ENCODE data around the gene GTPBP6.

The GTPBP6 gene, protein sequence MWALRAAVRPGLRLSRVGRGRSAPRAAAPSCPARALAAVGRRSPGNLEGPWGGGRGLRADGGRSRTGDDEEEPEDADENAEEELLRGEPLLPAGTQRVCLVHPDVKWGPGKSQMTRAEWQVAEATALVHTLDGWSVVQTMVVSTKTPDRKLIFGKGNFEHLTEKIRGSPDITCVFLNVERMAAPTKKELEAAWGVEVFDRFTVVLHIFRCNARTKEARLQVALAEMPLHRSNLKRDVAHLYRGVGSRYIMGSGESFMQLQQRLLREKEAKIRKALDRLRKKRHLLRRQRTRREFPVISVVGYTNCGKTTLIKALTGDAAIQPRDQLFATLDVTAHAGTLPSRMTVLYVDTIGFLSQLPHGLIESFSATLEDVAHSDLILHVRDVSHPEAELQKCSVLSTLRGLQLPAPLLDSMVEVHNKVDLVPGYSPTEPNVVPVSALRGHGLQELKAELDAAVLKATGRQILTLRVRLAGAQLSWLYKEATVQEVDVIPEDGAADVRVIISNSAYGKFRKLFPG

DNA sequence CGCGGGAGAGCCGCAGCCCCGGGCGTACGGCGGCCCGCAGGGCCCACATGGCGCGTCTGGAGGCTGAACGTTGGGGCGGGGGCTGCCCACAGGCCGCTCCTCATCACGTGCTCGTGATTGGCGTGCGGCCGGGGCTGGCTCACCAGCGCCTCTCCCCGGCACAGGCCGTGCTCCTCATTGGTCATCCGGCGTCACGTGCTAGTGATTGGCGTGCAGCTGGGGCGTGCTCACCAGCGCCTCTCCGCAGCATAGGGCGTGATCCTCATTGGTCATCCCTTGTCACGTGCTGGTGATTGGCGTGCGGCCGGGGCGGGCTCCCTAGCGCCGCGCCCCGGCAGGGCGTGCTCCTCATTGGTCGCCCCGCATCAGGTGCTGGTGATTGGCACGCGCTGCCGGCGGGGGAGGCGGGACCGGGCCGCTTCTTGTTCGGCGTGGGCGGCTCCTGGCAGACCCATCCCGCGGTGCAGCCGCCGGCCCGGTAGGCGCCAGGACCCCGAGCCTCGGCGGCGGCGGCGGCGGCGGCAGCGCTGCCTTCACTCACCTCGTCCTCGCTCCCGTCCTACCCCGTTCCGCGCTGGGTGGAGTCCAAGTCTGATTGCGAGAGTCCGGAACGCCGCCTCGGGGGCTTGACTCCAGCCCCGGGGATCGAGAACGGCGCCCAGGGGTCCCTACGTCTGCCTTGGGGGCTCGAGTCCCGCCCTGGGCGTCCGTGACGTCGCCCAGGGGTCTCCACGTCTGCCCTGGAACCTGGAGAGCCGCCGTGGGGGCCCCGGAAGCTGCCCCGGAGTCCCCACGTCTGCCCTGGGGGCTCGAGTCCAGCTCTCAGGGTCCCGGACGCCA, at the start of gene GTPBP6:
TSS of gene GTPBP6 (minus strand) at position 58 of the 840 bp plus-strand sequence. CDS start at position 49, 9 bp downstream.
- peak; percentile 96 for DNase-seq (ENCODE audit: low read depth, low spot score)

DNA sequence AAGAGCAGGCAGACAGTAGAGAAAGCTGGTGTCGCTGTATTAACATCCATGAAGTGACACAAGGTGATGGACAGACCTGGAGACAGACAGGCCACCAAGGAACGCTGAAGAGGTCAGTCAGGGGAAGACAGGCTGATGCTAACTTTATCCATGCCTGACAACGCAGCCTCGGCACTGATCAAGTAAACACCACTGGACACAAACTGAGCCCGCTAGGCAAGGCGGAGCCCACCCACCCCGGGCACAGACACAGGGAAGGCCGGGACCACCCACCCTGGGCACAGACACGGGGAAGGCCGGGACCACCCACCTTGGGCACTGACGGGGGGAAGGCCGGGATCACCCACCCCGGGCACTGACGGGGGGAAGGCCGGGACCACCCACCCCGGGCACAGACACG, 49.3 kb upstream of the GTPBP6 start:
- no peak for DNase-seq (ENCODE audit: low read depth, low spot score)

DNA sequence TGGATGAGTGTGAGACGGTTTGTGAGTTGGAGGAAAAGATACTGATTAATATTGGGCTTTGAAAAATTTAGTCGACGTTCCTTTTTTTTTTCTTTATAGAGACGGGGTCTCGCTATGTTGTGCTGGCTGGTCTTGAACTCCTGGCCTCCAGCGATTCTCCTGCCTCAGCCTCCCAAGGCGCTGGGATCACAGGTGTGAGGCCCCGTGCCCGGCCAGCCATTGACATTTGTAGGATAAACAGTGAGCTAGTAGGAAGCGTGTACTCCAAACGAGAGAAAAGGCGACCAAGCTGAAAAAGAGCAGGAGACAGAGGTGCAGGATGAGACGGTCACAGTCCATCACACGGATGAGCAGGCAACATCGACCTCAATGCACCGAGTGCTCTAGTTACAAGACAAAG, 48.8 kb upstream of the GTPBP6 start:
- DNase-seq (ENCODE audit: low read depth, low spot score) = no peak

DNA sequence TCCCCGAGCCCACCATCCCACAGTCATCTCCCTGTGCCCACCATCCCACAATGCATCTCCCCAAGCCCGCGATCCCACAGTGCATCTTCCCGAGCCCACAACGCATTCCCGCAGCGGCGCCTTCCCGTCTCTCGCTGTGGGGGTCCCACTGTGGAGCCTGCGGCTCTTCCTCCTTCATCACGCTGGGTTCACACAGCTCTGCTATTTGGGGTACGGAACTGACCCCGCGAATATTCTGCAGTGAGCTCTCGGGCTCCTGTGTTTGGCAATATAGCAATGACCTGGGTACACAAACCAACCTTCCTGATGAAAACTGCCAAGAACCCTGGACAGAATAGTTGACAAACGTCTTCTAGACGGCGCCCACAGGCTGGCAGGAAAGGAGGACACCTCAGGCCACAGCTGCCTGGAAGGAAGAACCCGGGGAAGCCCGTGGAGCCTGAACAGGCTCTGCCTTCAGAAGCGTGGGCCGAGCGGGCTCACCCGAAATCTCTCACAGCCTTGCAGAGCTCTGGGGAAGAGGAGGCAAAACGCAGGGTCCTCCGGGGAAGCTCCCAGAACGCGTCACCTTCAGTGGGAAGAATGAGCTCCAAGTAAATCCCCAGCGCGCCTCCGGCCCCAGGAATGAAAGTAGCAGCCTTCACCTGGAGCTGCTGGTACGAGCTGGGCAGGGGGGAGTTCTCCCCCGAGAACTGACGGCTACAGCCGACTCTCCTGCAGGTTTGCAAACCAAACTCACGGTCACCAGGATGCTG, 45.2 kb upstream of the GTPBP6 start:
- no peak for DNase-seq (ENCODE audit: low read depth, low spot score)

DNA sequence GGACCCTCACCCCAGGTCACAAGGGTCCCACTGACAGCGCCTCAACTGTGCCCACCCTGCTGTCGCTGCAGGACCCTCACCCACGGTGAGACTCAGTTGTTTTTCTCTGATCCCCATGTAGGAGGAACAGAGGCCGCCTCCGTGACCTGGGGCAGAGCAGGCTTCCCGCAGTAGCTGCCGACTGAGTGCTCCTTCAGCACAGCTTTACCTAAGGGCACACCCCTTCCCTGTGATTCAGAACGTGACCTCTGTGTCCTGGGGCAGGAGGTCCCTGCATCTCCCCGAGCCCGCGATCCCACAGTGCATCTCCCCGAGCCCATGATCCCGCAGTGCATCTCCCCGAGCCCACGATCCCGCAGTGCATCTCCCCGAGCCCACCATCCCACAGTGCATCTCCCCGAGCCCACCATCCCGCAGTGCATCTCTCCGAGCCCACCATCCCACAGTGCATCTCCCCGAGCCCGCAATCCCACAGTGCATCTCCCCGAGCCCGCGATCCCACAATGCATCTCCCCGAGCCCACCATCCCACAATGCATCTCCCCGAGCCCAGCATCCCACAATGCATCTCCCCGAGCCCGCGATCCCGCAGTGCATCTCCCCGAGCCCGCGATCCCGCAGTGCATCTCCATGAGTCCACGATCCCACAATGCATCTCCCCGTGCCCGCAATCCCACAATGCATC, 44.5 kb upstream of the GTPBP6 start:
- no peak for DNase-seq (ENCODE audit: low read depth, low spot score)

DNA sequence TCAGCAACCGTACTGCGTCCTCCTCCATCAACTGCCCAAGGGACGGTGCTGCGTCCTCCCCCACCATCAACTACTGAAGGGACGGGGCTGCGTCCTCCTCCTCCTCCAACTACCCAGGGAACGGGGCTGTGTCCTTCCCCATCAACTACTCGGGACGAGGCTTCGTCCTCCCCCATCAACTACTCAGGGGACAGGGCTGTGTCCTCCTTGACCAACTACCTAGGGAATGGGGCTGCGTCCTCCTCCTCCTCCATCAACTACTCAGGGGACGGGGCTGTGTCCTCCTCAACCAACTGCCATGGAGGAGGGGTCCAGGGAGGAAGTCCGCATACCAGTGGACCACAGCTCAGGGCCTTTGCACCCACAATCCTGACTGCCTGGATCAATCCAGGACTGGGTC, 43.8 kb upstream of the GTPBP6 start:
- DNase-seq (ENCODE audit: low read depth, low spot score) = no peak

DNA sequence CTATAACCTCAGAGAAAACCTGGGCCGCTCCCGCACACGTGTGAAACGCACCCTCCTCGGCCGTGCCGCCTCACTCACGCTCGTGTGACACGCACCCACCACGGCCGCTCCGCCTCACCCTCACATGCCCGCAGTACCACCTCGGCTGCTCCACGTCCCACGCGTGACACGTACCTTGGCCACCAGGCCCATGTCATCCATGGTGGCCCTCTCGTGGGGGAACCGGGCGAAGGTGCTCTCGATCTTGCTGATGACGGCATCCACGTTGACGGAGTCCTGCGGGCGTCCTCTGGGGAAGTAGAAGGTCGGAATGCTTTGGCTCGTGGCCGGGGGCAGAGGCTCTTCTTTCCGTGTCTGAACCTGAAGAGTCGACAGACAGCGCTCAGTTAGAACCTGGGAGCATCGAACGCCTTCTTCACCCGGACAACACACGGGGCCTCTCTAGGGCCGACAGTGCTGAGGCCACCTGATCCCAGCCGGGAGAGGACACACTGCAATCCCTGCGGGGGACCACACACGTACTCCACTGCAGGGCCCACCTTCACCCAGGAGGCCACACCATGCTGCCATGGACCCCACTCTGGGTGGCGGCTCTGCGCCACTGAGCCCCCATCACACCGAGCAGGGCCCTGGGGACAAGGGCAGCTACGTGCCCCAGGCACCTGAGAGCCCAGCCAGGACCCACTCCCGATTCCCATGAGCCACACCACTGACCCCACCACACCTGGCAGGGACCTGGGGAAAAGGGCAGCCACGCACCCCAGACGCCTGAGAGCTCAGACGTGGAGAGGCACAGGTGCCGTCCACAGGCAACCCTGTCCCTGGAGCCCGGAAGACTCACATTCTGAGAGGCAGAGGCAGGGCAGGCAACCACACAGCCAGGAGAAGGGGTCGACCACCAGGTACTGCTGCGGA, 42.9 kb upstream of the GTPBP6 start:
- no peak for DNase-seq (ENCODE audit: low read depth, low spot score)

DNA sequence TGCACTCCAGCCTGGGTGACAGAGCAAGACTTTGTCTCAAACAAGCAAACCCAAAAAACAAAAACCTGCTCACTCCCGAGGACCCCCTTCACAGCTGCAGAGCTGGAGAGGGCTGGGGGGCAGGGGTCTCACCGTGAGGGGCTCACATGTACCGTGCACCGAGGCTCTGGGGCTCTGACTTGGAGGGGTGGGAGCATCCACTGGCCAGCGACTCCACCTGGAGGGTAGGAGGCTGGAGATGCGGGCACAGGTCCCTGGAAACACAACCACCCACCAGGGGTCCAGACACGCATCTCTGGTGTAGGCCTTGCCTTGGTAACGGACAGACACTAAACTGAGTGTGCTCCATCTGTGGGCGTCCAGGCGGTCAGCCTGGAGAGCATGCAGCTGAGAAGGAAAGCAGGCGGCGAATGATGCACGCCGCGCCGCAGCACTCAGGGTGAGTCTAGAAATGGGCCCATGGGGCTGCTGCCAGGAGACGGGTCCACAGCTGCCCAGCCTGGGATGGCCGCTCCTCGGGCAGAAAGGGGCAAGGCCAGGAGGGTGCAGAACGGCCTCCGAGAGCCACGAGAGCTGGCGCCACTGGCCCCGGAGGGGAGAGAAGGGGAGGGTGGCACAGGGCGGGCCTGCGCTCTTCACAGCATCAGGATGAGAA, 42.0 kb upstream of the GTPBP6 start:
- no peak for DNase-seq (ENCODE audit: low read depth, low spot score)

DNA sequence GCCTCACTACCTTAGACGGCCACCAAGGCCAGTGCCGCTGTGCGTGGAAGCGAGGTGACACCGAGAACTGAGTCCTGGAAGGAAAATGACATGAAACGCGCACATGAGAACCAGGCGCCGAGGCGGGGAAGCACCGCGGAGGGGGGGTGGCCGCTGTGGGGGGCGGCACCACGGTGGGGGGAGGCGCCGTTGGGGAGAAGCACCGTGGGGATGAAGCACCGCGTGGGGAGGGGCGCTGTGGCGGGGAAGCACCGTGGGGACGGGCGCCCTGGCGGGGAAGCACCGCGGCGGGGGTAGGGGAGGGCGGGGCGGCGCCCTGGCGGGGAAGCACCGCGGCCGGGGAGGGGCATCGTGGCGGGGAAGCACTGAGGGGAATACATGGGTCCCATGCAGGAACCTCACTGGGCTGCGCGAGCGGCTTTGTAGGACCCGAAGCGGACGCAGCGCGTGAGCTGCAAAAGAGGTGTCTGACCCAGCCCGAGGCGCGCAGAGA, 40.1 kb upstream of the GTPBP6 start:
- DNase-seq (ENCODE audit: low read depth, low spot score) = no peak

DNA sequence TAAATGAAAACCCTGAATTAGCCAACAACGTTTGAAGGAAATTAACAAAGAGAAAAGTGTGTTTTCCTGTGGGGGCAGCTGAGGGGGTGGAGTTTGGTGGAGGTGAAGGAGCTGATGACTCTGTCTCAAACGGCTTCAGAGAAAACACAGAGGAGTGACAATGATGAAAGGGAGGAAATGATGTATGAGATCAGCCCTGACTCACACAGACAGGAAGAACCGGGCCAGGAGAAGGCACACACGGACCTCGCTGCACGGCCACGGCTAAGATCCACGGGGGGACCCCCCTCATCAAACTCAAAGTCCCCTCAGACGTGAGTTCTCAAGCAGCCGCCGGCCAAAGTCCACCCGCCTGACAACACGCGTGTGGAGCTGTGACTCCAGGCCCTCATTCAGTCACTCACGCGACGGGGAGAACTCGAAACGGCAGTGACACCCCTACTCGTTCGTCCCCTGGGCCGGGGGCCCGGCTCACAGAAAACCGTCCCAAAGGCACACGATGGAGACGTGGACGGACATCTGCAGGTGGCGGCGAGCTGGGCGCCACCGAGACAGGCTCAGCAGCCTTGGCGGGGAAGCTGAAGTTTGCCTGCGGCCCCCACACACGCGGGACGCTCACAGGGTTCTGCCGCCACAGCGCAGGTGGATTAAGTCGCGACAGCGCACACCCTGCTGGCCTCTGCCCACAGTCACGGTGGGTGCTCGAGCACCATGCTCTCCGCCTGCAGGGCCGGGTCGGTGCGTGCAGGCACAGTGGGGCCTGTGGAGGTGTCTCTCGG, 39.3 kb upstream of the GTPBP6 start:
- DNase-seq (ENCODE audit: low read depth, low spot score) = no peak

DNA sequence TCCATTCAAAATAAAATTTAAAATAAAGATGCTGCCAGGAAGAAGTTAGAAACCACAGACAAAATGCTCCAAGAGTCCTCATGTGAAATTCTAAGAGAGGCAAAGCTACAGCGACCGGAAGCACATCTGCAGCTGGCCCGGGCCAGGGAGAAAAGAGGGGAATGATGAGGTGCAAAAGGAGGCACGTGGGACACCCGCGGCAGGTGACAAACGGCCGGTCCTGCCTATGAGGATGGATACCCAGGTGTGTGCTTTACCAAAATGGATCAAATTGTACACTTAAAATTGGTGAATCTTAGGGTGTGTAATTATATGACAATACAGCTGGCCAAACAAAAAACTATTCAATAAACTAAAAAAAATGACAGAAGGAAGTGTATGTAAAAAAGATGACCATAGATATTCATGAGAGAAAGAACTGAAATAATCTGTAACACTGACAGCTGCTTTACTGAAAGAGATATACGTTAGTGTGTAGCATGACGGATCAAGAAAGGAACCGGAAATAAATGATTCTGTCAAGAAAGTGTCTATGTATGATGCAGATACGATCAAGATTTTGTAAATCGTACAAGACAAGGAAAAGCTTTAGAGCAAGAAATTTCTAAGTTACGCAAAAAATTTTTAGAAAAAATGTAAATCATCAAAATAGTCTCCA, 38.6 kb upstream of the GTPBP6 start:
- DNase-seq (ENCODE audit: low read depth, low spot score) = no peak

DNA sequence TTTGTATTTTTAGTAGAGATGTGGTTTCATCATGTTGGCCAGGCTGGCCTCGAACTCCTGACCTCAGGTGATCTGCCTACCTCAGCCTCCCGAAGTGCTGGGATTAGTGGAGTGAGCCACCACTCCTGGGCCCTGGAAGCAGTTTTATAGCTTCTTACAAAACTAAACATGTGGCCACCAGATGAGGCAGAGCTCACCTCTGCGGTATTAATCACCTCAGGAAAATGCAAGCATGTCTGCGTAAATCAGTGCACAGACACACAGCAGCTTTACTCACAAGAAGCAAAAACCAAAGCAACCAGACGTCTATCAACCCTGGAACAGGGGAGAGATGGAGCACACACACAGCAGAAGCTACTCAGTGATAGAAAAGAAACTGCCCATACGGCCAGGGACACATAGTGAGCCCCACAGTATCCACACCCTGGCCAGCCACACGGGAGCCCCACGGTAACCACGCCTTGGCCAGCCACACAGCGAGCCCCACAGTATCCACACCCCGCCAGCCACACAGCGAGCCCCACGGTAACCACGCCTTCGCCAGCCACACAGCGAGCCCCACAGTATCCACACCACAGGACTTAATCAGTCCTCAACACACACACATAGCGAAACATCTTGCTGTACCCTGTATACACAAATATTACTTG, 37.9 kb upstream of the GTPBP6 start:
- no peak for DNase-seq (ENCODE audit: low read depth, low spot score)

DNA sequence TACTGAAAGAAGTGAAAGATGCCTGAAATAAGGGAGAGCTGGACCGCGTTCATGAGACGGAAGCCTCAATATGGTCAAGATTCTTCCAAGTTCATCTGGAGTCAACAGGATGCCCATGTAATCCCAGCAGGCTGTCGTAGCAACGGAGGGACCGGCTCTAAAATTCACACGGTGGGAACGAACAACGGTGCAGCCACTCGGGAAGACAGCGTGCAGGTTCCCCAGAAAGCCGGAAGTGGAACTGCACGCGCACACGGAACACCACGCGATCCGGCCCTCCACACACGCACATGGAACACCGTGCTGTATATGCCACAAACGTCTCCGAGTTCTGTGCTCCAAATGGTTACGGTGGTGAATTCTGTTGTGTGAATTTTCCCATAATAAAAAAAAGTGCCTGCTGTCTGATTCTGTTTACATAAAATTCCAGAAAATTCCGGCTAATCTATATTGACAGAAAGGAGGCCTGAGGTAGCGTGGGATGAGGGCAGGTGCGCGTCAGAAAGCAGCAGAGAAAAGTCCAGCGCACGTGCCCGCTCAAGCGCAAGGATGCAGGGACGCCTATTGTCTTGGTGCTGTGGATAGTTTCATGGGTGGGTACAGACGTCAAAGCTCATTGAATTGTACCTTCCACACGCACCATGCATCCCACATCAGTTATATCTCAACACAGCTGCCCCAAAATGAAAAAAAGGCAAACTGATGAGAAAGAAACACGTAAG, 36.9 kb upstream of the GTPBP6 start:
- DNase-seq (ENCODE audit: low read depth, low spot score) = no peak

DNA sequence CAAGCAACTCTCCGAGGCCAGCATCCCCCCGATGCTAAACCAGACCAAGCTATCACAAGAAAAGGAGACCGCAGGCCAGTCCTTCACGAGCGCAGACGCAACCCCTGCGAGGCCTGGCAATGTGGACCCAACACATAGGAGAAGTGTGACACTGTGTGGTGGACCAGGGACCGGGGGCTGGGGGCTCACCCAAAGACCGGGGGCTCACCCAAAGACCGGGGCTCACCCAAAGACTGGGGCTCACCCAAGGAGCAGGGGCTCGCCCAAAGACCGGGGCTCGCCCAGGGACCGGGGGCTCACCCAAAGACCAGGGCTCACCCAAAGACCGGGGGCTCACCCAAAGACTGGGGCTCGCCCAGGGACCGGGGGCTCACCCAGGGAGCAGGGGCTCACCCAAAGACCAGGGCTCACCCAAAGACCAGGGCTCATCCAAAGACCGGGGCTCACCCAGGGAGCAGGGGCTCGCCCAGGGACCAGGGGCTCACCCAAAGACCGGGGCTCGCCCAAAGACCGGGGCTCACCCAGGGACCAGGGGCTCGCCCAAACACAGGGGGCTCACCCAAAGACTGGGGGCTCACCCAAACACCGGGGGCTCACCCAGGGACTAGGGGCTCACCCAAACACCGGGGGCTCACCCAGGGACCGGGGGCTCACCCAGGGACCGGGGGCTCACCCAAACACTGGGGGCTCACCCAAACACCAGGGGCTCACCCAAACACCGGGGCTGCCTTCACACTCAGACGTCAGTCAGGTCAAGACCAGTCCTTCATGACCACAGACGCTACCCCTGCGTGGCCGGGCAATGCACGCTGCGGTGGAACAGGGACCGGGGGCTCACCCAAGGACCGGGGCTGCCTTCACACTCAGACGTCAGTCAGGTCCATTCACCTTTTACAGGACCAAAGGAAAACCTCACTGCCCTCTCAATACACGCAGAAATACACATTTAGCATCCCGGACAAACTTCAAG, 35.3 kb upstream of the GTPBP6 start:
- no peak for DNase-seq (ENCODE audit: low read depth, low spot score)

DNA sequence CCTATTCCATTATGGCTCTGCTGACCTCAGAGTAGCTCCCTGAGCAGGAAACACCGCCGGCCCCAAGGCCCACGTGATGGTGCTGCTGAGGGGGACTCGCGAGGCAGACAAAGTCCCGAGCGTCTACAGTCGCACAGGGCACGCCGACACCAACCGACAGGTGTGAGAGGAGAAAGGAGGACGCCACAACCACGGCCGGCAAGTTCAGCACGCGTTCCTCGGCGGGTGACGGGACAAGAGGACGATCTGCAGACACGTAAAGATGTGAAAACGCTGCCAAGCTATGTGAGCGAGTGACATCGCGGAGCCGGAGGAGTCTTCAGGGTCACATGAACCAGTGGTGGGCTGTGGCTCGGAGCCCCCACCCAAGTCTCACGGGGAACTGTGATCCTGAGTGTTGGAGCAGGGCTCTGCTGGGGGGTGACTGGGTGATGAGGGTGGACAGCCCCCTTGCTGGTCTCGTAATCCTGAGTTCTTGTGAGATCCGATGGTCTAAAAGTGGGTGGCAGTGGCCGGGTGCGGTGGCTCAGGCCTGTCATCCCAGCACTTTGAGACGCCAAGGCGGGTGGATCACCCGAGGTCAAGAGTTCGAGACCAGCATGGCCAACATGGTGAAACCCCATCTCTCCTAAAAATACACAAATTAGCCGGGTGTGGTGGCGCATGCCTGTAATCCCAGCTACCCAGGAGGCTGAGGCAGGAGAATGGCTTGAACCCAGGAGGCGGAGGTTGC, 34.2 kb upstream of the GTPBP6 start:
- DNase-seq (ENCODE audit: low read depth, low spot score) = no peak

Measured in iPS DF 19.7 (cell line).